Tibial nerve (tissue), 3 donors: ENCODE data around the gene DNAJA3.

Experiments used
- CTCF ChIP-seq, 5 experiments: fragments of 200-600 bp in 3 of 5; fragments of 450-650 bp in 2 of 5; sonication (generic) in 3 of 5; IDR thresholded peaks; one replicate each; pipeline ENCODE4 v1.5.1; 2016 to 2019; ENCODE audit warnings: antibody characterized with exemption in 5 of 5, mild to moderate bottlenecking in 3 of 5, moderate library complexity in 2 of 5
- POLR2A ChIP-seq, 2 donors: fragments of 450-650 bp; IDR thresholded peaks; one replicate each; pipeline ENCODE4 v1.6.1; 2017; ENCODE audit warnings: antibody characterized with exemption in 2 of 2, mild to moderate bottlenecking in 2 of 2, moderate library complexity in 2 of 2

DNA sequence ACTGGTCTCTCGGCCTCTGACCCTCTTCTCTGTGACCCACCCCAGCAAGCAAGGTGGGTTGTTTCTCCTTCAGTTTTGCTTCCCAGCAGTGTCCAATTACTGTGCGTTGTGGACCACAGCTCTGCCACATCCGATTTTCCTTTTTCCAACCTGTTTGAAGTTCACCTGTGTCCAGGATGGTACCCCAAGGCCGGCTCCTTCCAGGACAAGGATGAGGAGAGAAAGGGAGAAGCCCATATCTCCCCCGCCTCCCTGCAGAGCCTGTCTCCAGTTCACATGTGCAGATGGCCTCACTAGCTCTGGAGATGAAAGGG, 35.2 kb downstream of the DNAJA3 start:
- no peak for TF ChIP-seq POLR2A (IDR thresholded peaks at IDR 0.05)
- no peak for TF ChIP-seq CTCF (IDR thresholded peaks at IDR 0.05)
